ENCODE measurements around the gene NKX1-2.

Gene NKX1-2

GRCh38 chr10:124417895-124418725 lies 31.7 kb downstream of the NKX1-2 start:
- peak; percentile 77 for DNase-seq (ENCODE audit: low spot score)

DNA sequence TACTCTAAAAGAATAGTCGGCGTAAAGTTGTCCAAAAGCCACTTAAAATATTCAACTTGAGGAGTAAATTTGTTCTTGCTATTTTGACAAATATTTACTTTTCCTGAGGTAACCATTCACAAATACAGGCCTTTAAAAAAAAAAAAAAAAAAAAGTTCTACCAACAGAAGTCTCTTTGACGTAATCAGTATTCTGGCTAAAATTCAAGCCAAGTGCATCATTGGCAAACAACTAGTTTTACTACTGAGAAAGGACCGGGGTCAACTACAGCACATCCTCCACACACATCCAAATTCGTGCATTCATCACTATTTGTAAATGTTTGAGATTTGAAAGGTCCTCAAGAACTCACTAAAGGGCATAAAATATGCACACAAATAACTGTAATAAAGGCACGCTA lies 33.1 kb downstream of the NKX1-2 start:
- no peak for DNase-seq (ENCODE audit: low spot score)

DNA sequence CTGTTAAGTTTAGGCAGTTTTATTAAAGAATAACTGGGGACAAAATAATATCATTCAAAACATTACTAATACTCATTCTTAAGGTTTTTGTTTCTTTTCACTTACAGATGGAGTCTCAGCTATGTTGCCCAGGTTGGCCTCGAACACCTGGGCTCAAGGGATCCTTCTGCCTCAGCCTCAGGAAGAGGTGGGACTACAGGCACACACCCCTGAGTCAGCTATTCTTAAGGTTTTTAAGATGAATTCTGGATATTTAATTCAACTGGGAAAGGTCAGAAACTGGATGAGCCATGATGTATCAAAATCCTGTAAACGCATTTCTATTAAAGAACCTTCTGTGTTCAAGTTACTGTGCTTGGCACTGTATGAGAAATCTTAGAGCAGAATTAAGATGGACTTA lies 34.6 kb downstream of the NKX1-2 start:
- DNase-seq (ENCODE audit: low spot score), result no peak

DNA sequence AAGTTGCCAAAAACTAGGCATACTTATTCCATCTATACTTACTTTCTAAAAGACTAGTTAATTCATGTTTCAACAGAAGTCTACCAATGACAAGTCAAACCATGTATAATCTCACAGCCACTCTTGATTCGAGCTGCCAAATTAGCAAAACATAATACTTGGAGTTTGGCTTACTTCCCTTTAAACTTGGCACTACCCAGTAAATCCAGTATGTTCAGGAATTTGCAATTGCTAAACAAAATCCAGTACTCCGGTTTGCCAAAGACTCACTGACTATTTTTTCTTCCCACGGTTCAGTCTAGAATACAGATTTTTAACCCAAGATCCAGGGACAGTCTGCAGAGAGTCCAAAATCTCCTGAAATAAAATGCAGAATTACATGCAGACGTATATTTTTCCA lies 35.8 kb downstream of the NKX1-2 start:
- DNase-seq (ENCODE audit: low spot score), result peak; percentile 71

DNA sequence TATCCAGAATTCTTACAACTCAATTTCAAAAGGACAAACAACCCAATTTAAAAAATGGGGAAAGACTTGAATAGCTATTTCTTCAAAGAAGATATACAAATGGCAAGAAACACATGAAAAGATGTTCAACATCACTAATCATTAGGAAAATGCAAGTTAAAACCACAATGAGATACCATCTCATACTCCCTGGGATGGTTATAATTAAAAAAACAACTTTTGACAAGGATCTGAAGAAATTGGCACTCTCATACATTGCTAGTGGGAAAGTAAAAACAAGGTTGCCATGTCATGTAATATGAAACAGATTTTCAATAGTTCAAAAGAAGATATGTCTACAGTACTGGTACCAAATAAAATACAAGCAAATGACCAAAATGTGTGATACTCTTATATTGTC lies 40.1 kb downstream of the NKX1-2 start:
- DNase-seq (ENCODE audit: low spot score), result no peak

DNA sequence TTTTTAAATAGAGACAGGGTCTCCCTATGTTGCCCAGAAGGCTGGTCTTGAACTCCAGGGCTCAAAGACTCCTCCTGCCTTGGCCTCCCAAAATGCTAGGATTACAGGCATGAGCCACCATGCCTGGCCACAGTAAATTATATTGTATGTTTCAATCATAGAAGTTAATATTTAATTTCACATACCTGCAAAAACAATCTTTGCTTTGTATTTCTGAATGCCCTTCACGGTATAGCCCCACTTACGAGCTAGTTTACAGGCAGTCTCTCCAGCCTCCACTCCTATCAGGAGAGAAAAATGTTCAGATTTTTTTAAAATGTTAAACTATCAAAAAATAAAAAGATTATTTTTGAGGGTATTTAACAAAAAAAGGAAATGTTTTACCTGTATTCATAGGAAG lies 41.5 kb downstream of the NKX1-2 start:
- no peak for DNase-seq (ENCODE audit: low spot score)

- DNase-seq (ENCODE audit: low spot score), result no peak
These were observed 42.4 kb downstream of the NKX1-2 start for GRCh38 chr10:124407456-124407855.

- DNase-seq (ENCODE audit: low spot score), result peak; percentile 83
These were observed 46.3 kb downstream of the NKX1-2 start for GRCh38 chr10:124403548-124403947.

GRCh38 chr10:124402273-124402672 lies 47.6 kb downstream of the NKX1-2 start:
- no peak for DNase-seq (ENCODE audit: low spot score)

DNA sequence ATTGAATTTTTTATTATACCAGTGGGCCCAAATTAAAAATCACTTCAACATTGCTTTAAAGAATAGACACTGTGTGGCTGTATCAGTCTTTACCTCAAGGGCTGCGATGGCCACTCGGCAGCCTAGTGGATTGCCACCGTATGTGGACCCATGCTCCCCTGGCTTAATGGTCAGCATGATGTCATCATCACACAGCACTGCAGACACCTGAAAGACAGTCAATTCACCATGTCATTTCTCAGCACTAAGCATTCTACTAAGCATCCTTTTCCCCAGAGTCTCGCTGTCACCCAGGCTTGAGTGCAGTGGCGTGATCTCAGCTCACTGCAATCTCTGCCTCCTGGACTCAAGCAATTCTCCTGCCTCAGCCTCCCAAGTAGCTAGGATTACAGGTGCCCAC lies 48.2 kb downstream of the NKX1-2 start:
- DNase-seq (ENCODE audit: low spot score), result no peak

Measured in Ammon's horn (tissue), 1 donor.